CD4-positive, alpha-beta T cell (primary cell): ENCODE measurements around the gene FAM193B. TPM values are rescaled to one million over a fixed set of nuclear protein-coding genes. Genes with fewer than 3 reads are reported as not detected.

Experiments used
- ATAC-seq: fragments of 200-7000 bp; cut with Tn5 transposase; one replicate; pipeline ENCODE4 v1.10.0; 2022; ENCODE audit warnings: mild to moderate bottlenecking; ENCODE audit not compliant: poor library complexity
- CTCF ChIA-PET: fragments of 350-600 bp; sonication (Branson Sonifier 250); formaldehyde crosslinking; loops from one replicate; lab custom pipeline; 2021; ENCODE audit warnings: antibody characterized with exemption, inconsistent platforms; lab: Charles Lee
- POLR2A ChIA-PET: fragments of 350-600 bp; sonication (Branson Sonifier 250); formaldehyde crosslinking; loops from one replicate; lab custom pipeline; 2021; ENCODE audit warnings: antibody characterized with exemption, inconsistent platforms; lab: Charles Lee
- DNase-seq, 14 experiments: peaks; one replicate each; pipeline ENCODE4 v3.0.0-alpha.2; 2013 to 2020; ENCODE audit warnings: mixed read lengths in 2 of 14
- H3K27ac ChIP-seq, 2 donors: one replicate each; pipeline versions ENCODE4 v1.5.1 to v1.7.0; 2013; ENCODE audit warnings: low read length in 2 of 2, low read depth in 1 of 2, mild to moderate bottlenecking in 1 of 2
- H3K27me3 ChIP-seq, 2 experiments: 1 replicate in 1 of 2; 2 replicates in 1 of 2; pipeline versions ENCODE4 v1.6.1 to v1.7.0; 2013; ENCODE audit warnings: low read length in 2 of 2, control low read depth in 1 of 2, mild to moderate bottlenecking in 1 of 2, moderate library complexity in 1 of 2; ENCODE audit not compliant: insufficient read depth in 2 of 2, control insufficient read depth in 1 of 2
- H3K36me3 ChIP-seq: one replicate; pipeline ENCODE4 v1.6.1; 2013; ENCODE audit warnings: low read length, control low read depth; ENCODE audit not compliant: insufficient read depth
- H3K4me1 ChIP-seq: one replicate; pipeline ENCODE4 v1.6.1; 2013; ENCODE audit warnings: low read length, control low read depth; ENCODE audit not compliant: insufficient read depth
- H3K4me3 ChIP-seq: one replicate; pipeline ENCODE4 v1.5.1; 2013; ENCODE audit warnings: mild to moderate bottlenecking, low read length, moderate library complexity
- H3K9me3 ChIP-seq, 2 experiments: 1 replicate in 1 of 2; 2 replicates in 1 of 2; pipeline versions ENCODE4 v1.6.1 to v1.7.0; 2013; ENCODE audit warnings: low read length in 2 of 2, mild to moderate bottlenecking in 2 of 2, control low read depth in 1 of 2, moderate library complexity in 1 of 2; ENCODE audit not compliant: control insufficient read depth in 1 of 2, insufficient read depth in 1 of 2
- H3K27ac Mint-ChIP-seq: one replicate; pipeline ENCODE4 v1.8.0; 2020; ENCODE audit warnings: mixed read lengths
- H3K27me3 Mint-ChIP-seq: one replicate; pipeline ENCODE4 v1.8.0; 2021; ENCODE audit warnings: mixed read lengths
- H3K36me3 Mint-ChIP-seq: one replicate; pipeline ENCODE4 v1.8.0; 2021; ENCODE audit warnings: low read depth, mixed read lengths
- H3K4me1 Mint-ChIP-seq: one replicate; pipeline ENCODE4 v1.8.0; 2021; ENCODE audit warnings: low read depth, mixed read lengths
- H3K4me3 Mint-ChIP-seq: one replicate; pipeline ENCODE4 v1.8.0; 2020; ENCODE audit warnings: mild to moderate bottlenecking, mixed read lengths
- H3K9me3 Mint-ChIP-seq: one replicate; pipeline ENCODE4 v1.8.0; 2020; ENCODE audit warnings: mixed read lengths
- CTCF ChIP-seq: fragments of 200-600 bp; IDR thresholded peaks from one replicate; pipeline ENCODE4 v1.8.0; 2022; ENCODE audit warnings: antibody characterized with exemption, mild to moderate bottlenecking
- intact Hi-C, 2 experiments: fragments of 100-400 bp; cut with DNase I in 1 of 2; cut with micrococcal nuclease in 1 of 2; formaldehyde crosslinking; loops; one replicate each; pipeline versions ENCODE4 v1.15.1 to v1.9.0; 2023 to 2025; cut with DNase I, micrococcal nuclease
- total RNA-seq, 174 experiments: library from RNA in 2 of 174; stranded (reverse) in 2 of 174; gene quantifications; one replicate each; pipeline ENCODE4 v1.2.3 and lab custom pipeline; 2021 to 2026

The FAM193B gene
- total RNA-seq, 2 experiments from 2014 or later: 150 to 155 TPM

DNA sequence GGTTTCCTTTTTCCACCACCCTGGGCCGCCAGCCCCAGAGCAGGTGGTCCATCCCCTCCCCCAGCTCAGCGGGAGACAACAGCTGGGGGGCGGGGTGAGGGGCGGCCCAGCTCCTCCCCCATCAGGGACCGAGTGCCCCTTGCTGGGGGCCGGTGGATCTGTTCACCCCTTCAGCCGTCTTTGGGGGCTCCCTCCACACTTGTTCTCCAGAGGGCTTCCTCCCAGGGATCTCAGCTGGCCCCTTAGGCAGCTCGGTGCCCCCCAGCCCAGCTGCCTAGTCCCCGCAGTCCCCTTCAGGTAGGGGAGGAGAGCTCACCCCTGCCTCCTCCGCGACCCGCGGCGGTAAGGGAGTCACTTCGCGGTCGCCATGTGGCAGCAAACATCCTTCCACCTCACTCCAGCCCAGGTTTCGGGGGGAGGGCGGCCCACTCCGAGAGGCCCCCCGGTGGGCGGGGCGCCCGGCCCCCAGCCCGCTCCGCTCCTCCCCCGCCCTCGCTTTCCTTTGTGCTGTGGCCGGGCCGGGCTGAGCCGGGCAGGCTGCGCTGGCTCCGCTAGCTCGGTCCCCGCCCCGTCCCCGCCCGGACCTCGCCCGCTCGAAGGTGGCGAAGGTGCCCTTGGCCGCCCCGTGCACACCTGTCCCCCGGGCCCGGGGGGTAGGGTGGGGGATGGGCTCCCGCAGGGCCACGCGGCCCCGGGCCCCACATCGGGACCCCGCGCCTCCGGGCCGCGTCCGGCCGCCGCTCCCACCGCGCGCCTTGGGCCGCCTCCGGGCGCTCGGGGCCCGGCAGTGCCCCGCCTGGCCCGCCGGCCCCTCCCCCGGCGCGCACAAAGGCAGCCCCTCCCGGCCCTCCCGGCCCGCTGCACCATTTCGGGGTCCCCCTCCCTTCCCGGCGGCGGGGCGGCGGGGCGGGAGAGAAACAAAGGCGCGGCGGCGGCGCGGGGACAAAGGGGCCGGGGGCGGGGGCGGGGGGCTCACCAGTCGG lies 81.6 kb downstream of the FAM193B start:
- no peaks in the 10 kb centered on the region for H3K36me3 ChIP-seq
- H3K27ac ChIP-seq: no peak overlapping the region
- Mint-ChIP-seq H3K9me3 (no peaks in the 10 kb centered on the region), H3K36me3 (no peaks in the 10 kb centered on the region), H3K27me3 (peaks cover 6% of the 10 kb centered on the region), H3K4me3 (peak overlapping the region; percentile 78), H3K27ac (no peak overlapping the region), H3K4me1 (peaks cover 22% of the 10 kb centered on the region)
- H3K9me3 ChIP-seq: no peaks in the 10 kb centered on the region
- ATAC-seq: peak; percentile 50
- H3K4me1 ChIP-seq: peaks cover 31% of the 10 kb centered on the region
- H3K4me3 ChIP-seq: peak overlapping the region; percentile 45
- TF ChIP-seq CTCF: no peak
- POLR2A ChIA-PET: interaction anchor here (0.9 to 1.7 kb wide), 6 partner anchors 17 to 82 kb away, joined by 3 to 6 read pairs (median 4); partner anchors contain the start of genes GRK6 and PDLIM7
- peaks cover 0 to 5% of the 10 kb centered on the region in 2 experiments for H3K27me3 ChIP-seq
- CTCF ChIA-PET: interaction anchor here (0.9 to 1.4 kb wide), 5 partner anchors 16 to 68 kb away, joined by 3 to 5 read pairs (median 4); no protein-coding TSS in a partner anchor
- intact Hi-C loops: no loop called here
- peak in 9 of 14 experiments; percentile 19 to 66 (median 47) for DNase-seq

GRCh38 chr5:177471610-177472356 lies 82.6 kb downstream of the FAM193B start:
- ATAC-seq: no peak
- CTCF ChIA-PET: interaction anchor here (0.9 to 1.4 kb wide), 4 partner anchors 15 to 67 kb away, joined by 3 to 4 read pairs (median 4); no protein-coding TSS in a partner anchor
- H3K4me1 Mint-ChIP-seq: peaks cover 22% of the 10 kb centered on the region
- Histone ChIP-seq H3K4me1 (peaks cover 31% of the 10 kb centered on the region), H3K9me3 (no peaks in the 10 kb centered on the region), H3K27me3 (peaks cover 0 to 5% of the 10 kb centered on the region in 2 experiments), H3K27ac (no peak overlapping the region), H3K36me3 (no peaks in the 10 kb centered on the region), H3K4me3 (no peak overlapping the region)
- peak overlapping the region; percentile 67 for H3K4me3 Mint-ChIP-seq
- H3K9me3 Mint-ChIP-seq: no peaks in the 10 kb centered on the region
- no peaks in the 10 kb centered on the region for H3K36me3 Mint-ChIP-seq
- peaks cover 6% of the 10 kb centered on the region for H3K27me3 Mint-ChIP-seq
- no peak overlapping the region for H3K27ac Mint-ChIP-seq
- intact Hi-C loops: no loop called here
- POLR2A ChIA-PET: interaction anchor here (0.9 to 1.7 kb wide), 5 partner anchors 17 to 69 kb away, joined by 3 to 6 read pairs (median 5); partner anchors contain the start of genes GRK6 and PDLIM7
- no peak for TF ChIP-seq CTCF
- DNase-seq: peak in 2 of 14 experiments; percentile 39 to 66
